PFSK-1 (cell line): ENCODE measurements around the gene SERPINB1.

Experiments
- FOXP2 ChIP-seq: optimal IDR thresholded peaks from 2 replicates; pipeline ENCODE3; 2011; ENCODE audit warnings: borderline replicate concordance, control low read depth, inconsistent platforms; ENCODE audit not compliant: insufficient read depth; ENCODE audit errors: extremely low read length, extremely low read depth
- POLR2AphosphoS5 ChIP-seq: IDR thresholded peaks from 2 replicates; pipeline ENCODE4 v1.6.1; 2012; ENCODE audit warnings: low read depth, mild to moderate bottlenecking, control low read depth, low read length, moderate library complexity
- TAF1 ChIP-seq: IDR thresholded peaks from 2 replicates; pipeline ENCODE4 v1.6.1; 2012; ENCODE audit warnings: low read length, control low read depth, borderline replicate concordance; ENCODE audit not compliant: insufficient read depth

- TF ChIP-seq TAF1 = no peak
- no peak for TF ChIP-seq FOXP2
- TF ChIP-seq POLR2AphosphoS5 = no peak
Measured at GRCh38 chr6:2884804-2885203, 43.1 kb upstream of the SERPINB1 start.
